Measurements from ENCODE around the gene GPRIN3. TPM values are rescaled to one million over a fixed set of nuclear protein-coding genes. Genes with fewer than 3 reads are reported as not detected.

Gene GPRIN3
- total and polyA plus RNA-seq, 2 experiments from 2014 or later = 5.1 to 18.0 TPM

- Histone ChIP-seq H3K4me1 (ENCODE audit: low read depth) (no peaks in the 10 kb centered on the region), H3K9me3 (ENCODE audit: low read depth) (no peaks in the 10 kb centered on the region)
Observed at GRCh38 chr4:89351201-89351600, 43.6 kb upstream of the GPRIN3 start.

GRCh38 chr4:89347363-89348025 lies 39.9 kb upstream of the GPRIN3 start:
- Histone ChIP-seq H3K4me3 (no peak overlapping the region), H3K9me3 (ENCODE audit: low read depth) (no peaks in the 10 kb centered on the region), H3K27ac (no peak overlapping the region), H3K27me3 (no peaks in the 10 kb centered on the region), H3K36me3 (no peaks in the 10 kb centered on the region), H3K4me1 (ENCODE audit: low read depth) (no peaks in the 10 kb centered on the region)
- DNase-seq (ENCODE audit: low read depth in 1 of 2, low spot score in 1 of 2) = no peak
- TF ChIP-seq CTCF (IDR thresholded peaks at IDR 0.05; ENCODE audit: low read depth, low read length) = no peak

More at GRCh38 chr4:89351201-89351600, 43.6 kb upstream of the GPRIN3 start:
- TF ChIP-seq CTCF (IDR thresholded peaks at IDR 0.05; ENCODE audit: low read depth, low read length) = no peak
- no peak overlapping the region for H3K27ac ChIP-seq
- DNase-seq (ENCODE audit: low read depth in 1 of 2, low spot score in 1 of 2) = no peak
- H3K4me3 ChIP-seq = no peak overlapping the region
- H3K27me3 ChIP-seq = no peaks in the 10 kb centered on the region
- no peaks in the 10 kb centered on the region for H3K36me3 ChIP-seq

GRCh38 chr4:89344571-89344970 lies 37.0 kb upstream of the GPRIN3 start:
- peak in 1 of 2 donors; percentile 18 for DNase-seq (ENCODE audit: low read depth in 1 of 2, low spot score in 1 of 2)
- H3K9me3 ChIP-seq (ENCODE audit: low read depth) = no peaks in the 10 kb centered on the region
- no peak overlapping the region for H3K4me3 ChIP-seq
- H3K27me3 ChIP-seq = no peaks in the 10 kb centered on the region
- H3K27ac ChIP-seq = no peak overlapping the region
- TF ChIP-seq CTCF (IDR thresholded peaks at IDR 0.05; ENCODE audit: low read depth, low read length) = no peak
- H3K36me3 ChIP-seq = no peaks in the 10 kb centered on the region
- H3K4me1 ChIP-seq (ENCODE audit: low read depth) = no peaks in the 10 kb centered on the region

DNA sequence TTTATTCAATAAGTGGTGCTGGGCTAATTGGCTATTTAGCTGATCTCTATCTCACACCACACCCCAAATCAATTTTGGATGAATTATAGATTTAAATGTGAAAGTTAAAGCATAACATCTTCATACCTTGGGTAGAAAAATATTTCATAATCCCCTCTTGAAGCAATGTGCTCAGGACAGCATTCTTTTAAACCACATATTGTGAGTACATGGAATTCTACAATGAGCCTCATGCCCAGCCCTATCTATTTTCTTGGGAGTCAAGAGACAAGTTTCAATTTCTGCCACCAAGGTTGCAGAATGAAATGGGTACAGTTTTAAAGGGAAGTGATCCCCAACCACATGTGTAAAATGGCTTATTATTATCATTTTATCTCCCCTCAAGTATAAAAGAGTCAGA lies 30.6 kb upstream of the GPRIN3 start:
- Histone ChIP-seq H3K36me3 (no peaks in the 10 kb centered on the region), H3K4me1 (ENCODE audit: low read depth) (no peaks in the 10 kb centered on the region), H3K27ac (no peak overlapping the region), H3K27me3 (no peaks in the 10 kb centered on the region), H3K4me3 (no peak overlapping the region), H3K9me3 (ENCODE audit: low read depth) (no peaks in the 10 kb centered on the region)
- no peak for TF ChIP-seq CTCF (IDR thresholded peaks at IDR 0.05; ENCODE audit: low read depth, low read length)
- no peak for DNase-seq (ENCODE audit: low read depth in 1 of 2, low spot score in 1 of 2)

DNA sequence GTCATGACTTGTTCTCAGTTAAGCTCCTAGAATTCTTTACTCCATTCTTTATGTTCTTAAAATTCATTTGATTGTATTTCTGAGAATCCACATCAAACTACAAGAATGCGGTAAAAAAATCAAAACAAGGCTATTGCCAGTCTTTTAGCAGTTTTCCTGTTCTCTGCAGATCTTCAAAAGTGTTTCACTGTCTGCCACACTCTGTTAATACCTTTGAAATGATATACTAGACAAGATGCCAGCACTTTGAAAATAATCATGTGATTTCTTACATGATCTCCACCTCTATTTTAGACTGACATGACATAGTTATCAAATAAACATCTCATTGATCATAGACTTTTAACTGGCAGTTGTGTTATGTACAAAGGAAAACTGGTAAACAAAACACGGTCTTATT lies 30.1 kb upstream of the GPRIN3 start:
- Histone ChIP-seq H3K27me3 (no peaks in the 10 kb centered on the region), H3K36me3 (no peaks in the 10 kb centered on the region), H3K27ac (no peak overlapping the region), H3K9me3 (ENCODE audit: low read depth) (no peaks in the 10 kb centered on the region), H3K4me1 (ENCODE audit: low read depth) (no peaks in the 10 kb centered on the region), H3K4me3 (no peak overlapping the region)
- no peak for DNase-seq (ENCODE audit: low read depth in 1 of 2, low spot score in 1 of 2)
- TF ChIP-seq CTCF (IDR thresholded peaks at IDR 0.05; ENCODE audit: low read depth, low read length) = no peak

Data from cardiac muscle cell (in vitro differentiated cells and primary cell).